ENCODE data around the gene CCDC171. TPM values are rescaled to one million over a fixed set of nuclear protein-coding genes. Genes with fewer than 3 reads are reported as not detected.
A peak's percentile ranks its signal among the peaks of the same experiment; 100 is the strongest.

The CCDC171 gene
- total and polyA plus RNA-seq, 11 donors = 0.30 to 3.4 (median 1.1) TPM

- intact Hi-C loops (cut with DNase I) = no loop called here
- H3K36me3 ChIP-seq = no peaks in the 10 kb centered on the region
- H3K27ac ChIP-seq = peak overlapping the region in 2 of 12 donors; percentile 15 to 30
- peaks cover 0 to 14% (median 1%) of the 10 kb centered on the region in 12 donors for H3K9me3 ChIP-seq
- peaks cover 0 to 4% (median 0%) of the 10 kb centered on the region in 12 donors for H3K4me1 ChIP-seq
- DNase-seq = peak in 4 of 5 donors; percentile 22 to 62 (median 28)
- no peaks in the 10 kb centered on the region for H3K27me3 ChIP-seq
- 58 to 73% (median 68%) methylated on average over 7 of the region's 7 CpGs for WGBS, 4 donors
- H3K4me3 ChIP-seq = no peak overlapping the region
- TF ChIP-seq CTCF (IDR thresholded peaks at IDR 0.05) = no peak
- TF ChIP-seq POLR2A (IDR thresholded peaks at IDR 0.05) = no peak
- peak; percentile 15 to 96 (median 82) for ATAC-seq
These were observed 446.8 kb downstream of the CCDC171 start for GRCh38 chr9:15999422-16000339.

- DNase-seq (no peak), ATAC-seq (no peak)
- intact Hi-C loops (cut with DNase I) = no loop called here
- no peaks in the 10 kb centered on the region for H3K36me3 ChIP-seq
- H3K4me3 ChIP-seq = no peak overlapping the region
- TF ChIP-seq CTCF (IDR thresholded peaks at IDR 0.05) (no peak), POLR2A (IDR thresholded peaks at IDR 0.05) (no peak)
- WGBS, 4 donors = 84 to 94% (median 85%) methylated on average over 2 of the region's 2 CpGs
- H3K27me3 ChIP-seq = no peaks in the 10 kb centered on the region
- H3K27ac ChIP-seq = no peak overlapping the region
- H3K4me1 ChIP-seq = peaks cover 0 to 4% (median 0%) of the 10 kb centered on the region in 12 donors
- peaks cover 0 to 10% (median 0%) of the 10 kb centered on the region in 12 donors for H3K9me3 ChIP-seq
These were observed 448.0 kb downstream of the CCDC171 start for GRCh38 chr9:16000811-16001210.

- no peak for DNase-seq
- TF ChIP-seq CTCF (IDR thresholded peaks at IDR 0.05) = no peak
- TF ChIP-seq POLR2A (IDR thresholded peaks at IDR 0.05) = no peak
- 81 to 93% (median 83%) methylated on average over 2 of the region's 2 CpGs for WGBS, 4 donors
- H3K4me3 ChIP-seq = no peak overlapping the region
- intact Hi-C loops (cut with DNase I) = no loop called here
- H3K36me3 ChIP-seq = no peaks in the 10 kb centered on the region
- H3K27me3 ChIP-seq = no peaks in the 10 kb centered on the region
- H3K4me1 ChIP-seq = peaks cover 0 to 4% (median 0%) of the 10 kb centered on the region in 12 donors
- no peak overlapping the region for H3K27ac ChIP-seq
- ATAC-seq = no peak
- peaks cover 0 to 7% (median 0%) of the 10 kb centered on the region in 12 donors for H3K9me3 ChIP-seq
These were observed 449.0 kb downstream of the CCDC171 start for GRCh38 chr9:16001856-16002255.

DNA sequence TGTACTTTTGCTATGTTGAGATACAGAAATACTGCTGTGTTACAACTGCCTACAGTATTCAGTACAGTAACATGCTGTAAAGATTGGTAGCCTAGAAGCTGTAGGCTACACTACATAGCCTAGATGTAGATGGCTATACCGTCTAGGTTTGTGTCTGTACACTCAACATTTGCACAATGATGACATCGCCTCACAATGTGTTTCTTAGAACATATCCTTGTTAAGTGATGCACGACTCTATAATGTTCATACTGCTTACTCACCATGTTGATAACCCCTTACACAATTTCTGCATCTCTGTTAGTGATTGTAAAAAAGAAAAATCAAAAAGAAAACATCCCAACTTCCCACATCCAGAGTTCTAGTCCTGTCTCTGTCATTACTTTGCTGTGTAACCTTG lies 450.0 kb downstream of the CCDC171 start:
- intact Hi-C loops (cut with DNase I) = no loop called here
- Histone ChIP-seq H3K9me3 (peaks cover 0 to 7% (median 0%) of the 10 kb centered on the region in 12 donors), H3K36me3 (no peaks in the 10 kb centered on the region), H3K27ac (no peak overlapping the region), H3K4me1 (peaks cover 0 to 4% (median 0%) of the 10 kb centered on the region in 12 donors), H3K27me3 (no peaks in the 10 kb centered on the region), H3K4me3 (no peak overlapping the region)
- DNase-seq (no peak), ATAC-seq (no peak)
- TF ChIP-seq CTCF (IDR thresholded peaks at IDR 0.05) = no peak
- TF ChIP-seq POLR2A (IDR thresholded peaks at IDR 0.05) = no peak
- 81 to 91% (median 84%) methylated on average over 3 of the region's 3 CpGs for WGBS, 4 donors
